ENCODE measurements around the gene HCFC1. TPM values are rescaled to one million over a fixed set of nuclear protein-coding genes. Genes with fewer than 3 reads are reported as not detected.

The HCFC1 gene
- total RNA-seq, 1 experiment from 2014 or later = 77.7 TPM

DNA sequence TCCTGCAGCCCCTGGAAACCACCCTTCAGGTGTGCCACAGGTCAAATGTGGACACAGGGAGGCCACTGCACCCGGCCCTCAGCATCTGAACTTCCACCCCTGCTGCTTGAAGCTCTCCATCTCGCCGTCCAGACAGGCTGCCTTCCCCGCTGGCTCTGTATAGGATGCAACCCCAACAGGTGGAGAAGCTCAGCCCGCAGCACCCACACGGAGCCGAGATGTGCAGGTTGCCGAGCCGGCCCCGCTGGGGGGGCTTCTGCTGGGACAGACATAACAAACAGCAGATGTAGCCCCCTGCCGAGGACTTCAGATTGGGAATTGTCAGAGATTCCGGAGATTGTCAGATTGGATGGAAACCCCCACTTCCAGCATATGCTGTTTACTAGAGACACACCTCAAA lies 21.5 kb upstream of the HCFC1 start:
- Mint-ChIP-seq H3K4me1 (ENCODE audit: low read depth, unreplicated experiment) (no peaks in the 10 kb centered on the region), H3K4me3 (ENCODE audit: low read depth, unreplicated experiment) (no peak overlapping the region), H3K27me3 (ENCODE audit: unreplicated experiment) (no peaks in the 10 kb centered on the region), H3K36me3 (ENCODE audit: insufficient read depth, unreplicated experiment) (no peaks in the 10 kb centered on the region), H3K9me3 (ENCODE audit: low read depth, unreplicated experiment) (peaks cover 3% of the 10 kb centered on the region), H3K27ac (ENCODE audit: unreplicated experiment) (no peak overlapping the region)
- intact Hi-C loops (cut with micrococcal nuclease; ENCODE audit: unreplicated experiment) = no loop called here
- no TSS peak for BruUV-seq (replicated peaks)
- CTCF ChIA-PET = no interaction called here
- TF ChIP-seq, protein P1, sequence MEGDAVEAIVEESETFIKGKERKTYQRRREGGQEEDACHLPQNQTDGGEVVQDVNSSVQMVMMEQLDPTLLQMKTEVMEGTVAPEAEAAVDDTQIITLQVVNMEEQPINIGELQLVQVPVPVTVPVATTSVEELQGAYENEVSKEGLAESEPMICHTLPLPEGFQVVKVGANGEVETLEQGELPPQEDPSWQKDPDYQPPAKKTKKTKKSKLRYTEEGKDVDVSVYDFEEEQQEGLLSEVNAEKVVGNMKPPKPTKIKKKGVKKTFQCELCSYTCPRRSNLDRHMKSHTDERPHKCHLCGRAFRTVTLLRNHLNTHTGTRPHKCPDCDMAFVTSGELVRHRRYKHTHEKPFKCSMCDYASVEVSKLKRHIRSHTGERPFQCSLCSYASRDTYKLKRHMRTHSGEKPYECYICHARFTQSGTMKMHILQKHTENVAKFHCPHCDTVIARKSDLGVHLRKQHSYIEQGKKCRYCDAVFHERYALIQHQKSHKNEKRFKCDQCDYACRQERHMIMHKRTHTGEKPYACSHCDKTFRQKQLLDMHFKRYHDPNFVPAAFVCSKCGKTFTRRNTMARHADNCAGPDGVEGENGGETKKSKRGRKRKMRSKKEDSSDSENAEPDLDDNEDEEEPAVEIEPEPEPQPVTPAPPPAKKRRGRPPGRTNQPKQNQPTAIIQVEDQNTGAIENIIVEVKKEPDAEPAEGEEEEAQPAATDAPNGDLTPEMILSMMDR (IDR thresholded peaks at IDR 0.05; ENCODE audit: unreplicated experiment) = no peak
- no peak for DNase-seq

DNA sequence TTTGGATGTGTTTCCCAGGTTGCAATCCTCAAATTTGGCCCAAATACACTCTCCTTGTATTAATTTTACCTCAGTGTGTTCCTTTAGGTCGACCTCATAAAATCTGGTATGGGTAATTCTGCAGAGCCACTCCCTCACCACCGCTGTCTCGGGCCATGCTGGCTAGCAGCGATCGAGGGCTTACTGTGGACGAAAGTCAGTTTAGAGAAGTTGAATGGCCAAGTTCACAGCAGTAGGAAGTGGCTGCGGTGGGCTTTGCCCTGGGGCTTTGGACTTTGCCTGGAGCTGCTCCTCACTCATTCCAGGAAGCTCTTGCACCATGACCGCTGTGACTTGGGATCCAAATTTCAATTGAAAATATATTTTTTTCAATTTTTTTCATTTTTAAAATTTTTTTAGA lies 20.6 kb upstream of the HCFC1 start:
- H3K4me1 Mint-ChIP-seq (ENCODE audit: low read depth, unreplicated experiment) = no peaks in the 10 kb centered on the region
- no peak overlapping the region for H3K4me3 Mint-ChIP-seq (ENCODE audit: low read depth, unreplicated experiment)
- intact Hi-C loops (cut with micrococcal nuclease; ENCODE audit: unreplicated experiment) = no loop called here
- DNase-seq = no peak
- CTCF ChIA-PET = interaction anchor here (0.6 kb wide), 1 partner anchor 1259 kb away, joined by 6 read pairs; no protein-coding TSS in a partner anchor
- BruUV-seq (replicated peaks) = no TSS peak
- H3K27me3 Mint-ChIP-seq (ENCODE audit: unreplicated experiment) = no peaks in the 10 kb centered on the region
- no peaks in the 10 kb centered on the region for H3K36me3 Mint-ChIP-seq (ENCODE audit: insufficient read depth, unreplicated experiment)
- TF ChIP-seq, protein P1 (IDR thresholded peaks at IDR 0.05; ENCODE audit: unreplicated experiment) = no peak
- H3K27ac Mint-ChIP-seq (ENCODE audit: unreplicated experiment) = no peak overlapping the region
- H3K9me3 Mint-ChIP-seq (ENCODE audit: low read depth, unreplicated experiment) = peaks cover 3% of the 10 kb centered on the region

DNA sequence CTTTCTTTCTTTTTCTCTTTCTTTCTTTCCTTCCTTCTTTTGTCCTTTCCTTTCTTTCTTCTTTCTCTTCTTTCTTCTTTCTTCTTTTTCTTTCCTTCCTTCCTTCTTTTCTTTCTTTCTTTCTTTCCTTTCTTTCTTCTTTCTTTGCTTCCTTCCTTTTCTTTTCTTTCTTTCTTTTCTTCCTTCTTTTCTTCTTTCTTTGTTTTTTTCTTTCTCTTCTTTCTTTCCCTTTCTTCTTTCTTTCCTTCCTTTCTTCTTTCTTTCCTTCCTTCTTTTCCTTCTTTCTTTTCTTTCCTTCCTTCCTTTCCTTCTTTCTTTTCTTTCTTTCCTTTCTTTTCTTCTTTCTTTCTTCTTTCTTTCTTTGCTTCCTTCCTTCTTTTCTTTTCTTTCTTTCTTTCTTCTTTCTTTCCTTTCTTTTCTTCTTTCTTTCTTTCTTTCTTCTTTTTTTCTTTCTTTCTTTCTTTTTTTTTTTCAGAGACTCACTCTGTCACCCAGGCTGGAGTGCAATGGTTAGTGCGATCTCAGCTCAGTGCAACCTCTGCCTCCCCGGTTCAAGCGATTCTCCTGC lies 19.5 kb upstream of the HCFC1 start:
- no peaks in the 10 kb centered on the region for H3K27me3 Mint-ChIP-seq (ENCODE audit: unreplicated experiment)
- H3K36me3 Mint-ChIP-seq (ENCODE audit: insufficient read depth, unreplicated experiment) = no peaks in the 10 kb centered on the region
- H3K4me1 Mint-ChIP-seq (ENCODE audit: low read depth, unreplicated experiment) = no peaks in the 10 kb centered on the region
- TF ChIP-seq, protein P1 (IDR thresholded peaks at IDR 0.05; ENCODE audit: unreplicated experiment) = no peak
- peaks cover 3% of the 10 kb centered on the region for H3K9me3 Mint-ChIP-seq (ENCODE audit: low read depth, unreplicated experiment)
- CTCF ChIA-PET = no interaction called here
- no peak overlapping the region for H3K4me3 Mint-ChIP-seq (ENCODE audit: low read depth, unreplicated experiment)
- DNase-seq = no peak
- no TSS peak for BruUV-seq (replicated peaks)
- no peak overlapping the region for H3K27ac Mint-ChIP-seq (ENCODE audit: unreplicated experiment)
- intact Hi-C loops (cut with micrococcal nuclease; ENCODE audit: unreplicated experiment) = no loop called here

DNA sequence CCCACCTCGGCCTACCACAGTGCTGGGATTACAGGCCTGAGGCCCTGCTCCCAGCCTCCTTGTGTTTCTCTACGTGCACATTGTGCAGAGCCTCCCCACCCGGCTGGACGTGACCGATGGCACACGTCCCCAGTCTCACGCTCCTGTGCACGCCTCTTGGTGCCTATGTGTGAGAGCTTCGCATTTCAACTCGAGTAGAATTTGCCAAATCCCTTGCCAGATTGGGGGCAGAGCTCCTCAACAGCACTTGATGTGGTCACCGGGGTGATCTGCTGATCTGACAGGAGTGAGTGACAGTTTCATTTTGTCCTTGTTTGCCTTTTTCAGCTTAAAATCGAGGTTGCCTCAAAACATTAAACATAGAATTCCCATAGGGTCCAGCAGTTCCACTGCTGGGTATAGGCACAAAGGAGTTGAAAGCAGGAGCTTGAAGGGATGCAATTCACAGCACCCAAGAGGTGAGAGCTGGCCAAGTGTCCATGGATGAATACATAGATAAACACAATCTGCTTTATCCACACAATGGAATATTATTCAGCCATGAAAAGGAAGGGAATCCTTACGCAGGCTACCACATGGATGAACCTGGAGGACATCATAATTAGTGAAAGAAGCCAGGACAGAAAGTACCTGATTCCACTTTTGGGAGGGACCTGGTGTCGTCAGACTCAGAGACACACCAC lies 18.5 kb upstream of the HCFC1 start:
- Mint-ChIP-seq H3K4me1 (ENCODE audit: low read depth, unreplicated experiment) (no peaks in the 10 kb centered on the region), H3K9me3 (ENCODE audit: low read depth, unreplicated experiment) (peaks cover 3% of the 10 kb centered on the region), H3K27me3 (ENCODE audit: unreplicated experiment) (no peaks in the 10 kb centered on the region), H3K36me3 (ENCODE audit: insufficient read depth, unreplicated experiment) (no peaks in the 10 kb centered on the region), H3K27ac (ENCODE audit: unreplicated experiment) (no peak overlapping the region), H3K4me3 (ENCODE audit: low read depth, unreplicated experiment) (no peak overlapping the region)
- DNase-seq = no peak
- BruUV-seq (replicated peaks) = no TSS peak
- TF ChIP-seq, protein P1 (IDR thresholded peaks at IDR 0.05; ENCODE audit: unreplicated experiment) = no peak
- CTCF ChIA-PET = no interaction called here
- intact Hi-C loops (cut with micrococcal nuclease; ENCODE audit: unreplicated experiment) = no loop called here
